ENCODE results near the gene SMCP.

The SMCP gene

GRCh38 chr1:152878042-152878441 is at the start of gene SMCP:
Gene SMCP (plus strand): TSS chr1:152878322. CDS start chr1:152884423, 6,101 bp downstream.
- DNase-seq: no peak

GRCh38 chr1:152836870-152837269 is 41.3 kb upstream of the SMCP start:
- DNase-seq: no peak

- DNase-seq: no peak
These were observed 35.6 kb upstream of the SMCP start, which contains the start of gene LCE6A for GRCh38 chr1:152842556-152842955. Gene LCE6A (plus strand): TSS chr1:152842856. CDS start chr1:152843521, 665 bp downstream.

GRCh38 chr1:152855661-152856060 is 22.5 kb upstream of the SMCP start:
- DNase-seq: no peak

- no peak for DNase-seq
These were observed 20.1 kb upstream of the SMCP start for GRCh38 chr1:152858062-152858461.

- no peak for DNase-seq
These were observed 18.4 kb upstream of the SMCP start, which contains the start of gene LCE7A for GRCh38 chr1:152859696-152860095. Gene LCE7A (plus strand): TSS chr1:152859996. CDS start chr1:152860698, 702 bp downstream.

- no peak for DNase-seq
These were observed 18.0 kb upstream of the SMCP start for GRCh38 chr1:152860129-152860528.

GRCh38 chr1:152861374-152861773 is 16.7 kb upstream of the SMCP start:
- no peak for DNase-seq

GRCh38 chr1:152864443-152864842 is 13.7 kb upstream of the SMCP start:
- no peak for DNase-seq

GRCh38 chr1:152866321-152866720 is 11.8 kb upstream of the SMCP start:
- no peak for DNase-seq

- peak; percentile 59 to 88 for DNase-seq
These were observed 8.2 kb upstream of the SMCP start for GRCh38 chr1:152869808-152870419.

- DNase-seq: peak; percentile 38 to 42
These were observed 7.0 kb upstream of the SMCP start for GRCh38 chr1:152870831-152871730.

GRCh38 chr1:152871731-152872126 is 6.4 kb upstream of the SMCP start:
- DNase-seq: no peak

GRCh38 chr1:152873495-152873894 is 4.6 kb upstream of the SMCP start:
- no peak for DNase-seq

GRCh38 chr1:152876827-152877226 is 1.3 kb upstream of the SMCP start:
- DNase-seq: no peak

- DNase-seq: no peak
These were observed 1.6 kb downstream of the SMCP start for GRCh38 chr1:152879559-152880198.

- no peak for DNase-seq
These were observed 2.2 kb downstream of the SMCP start for GRCh38 chr1:152880316-152880715.

GRCh38 chr1:152880907-152881306 is 2.8 kb downstream of the SMCP start:
- DNase-seq: no peak

GRCh38 chr1:152884085-152884484 is 6.0 kb downstream of the SMCP start:
- DNase-seq: no peak

- DNase-seq: no peak
These were observed 6.4 kb downstream of the SMCP start for GRCh38 chr1:152884506-152884905.

- no peak for DNase-seq
These were observed 7.0 kb downstream of the SMCP start for GRCh38 chr1:152884966-152885624.

GRCh38 chr1:152886085-152886484 is 8.0 kb downstream of the SMCP start:
- no peak for DNase-seq
